Breast epithelium (tissue), 3 donors: ENCODE results near the gene SOX11.

ENCODE experiments used
- POLR2AphosphoS5 ChIP-seq, 3 donors: sonication (generic); formaldehyde crosslinking; IDR thresholded peaks; one replicate each; pipeline ENCODE4 v1.6.1; 2017; ENCODE audit warnings: antibody characterized with exemption in 3 of 3
- TF ChIP-seq, protein P1 (sequence below), 3 donors: fragments of 450-650 bp; IDR thresholded peaks; one replicate each; pipeline ENCODE4 v1.5.1; 2016 to 2017; ENCODE audit warnings: antibody characterized with exemption in 3 of 3, mild to moderate bottlenecking in 3 of 3, moderate library complexity in 3 of 3

DNA sequence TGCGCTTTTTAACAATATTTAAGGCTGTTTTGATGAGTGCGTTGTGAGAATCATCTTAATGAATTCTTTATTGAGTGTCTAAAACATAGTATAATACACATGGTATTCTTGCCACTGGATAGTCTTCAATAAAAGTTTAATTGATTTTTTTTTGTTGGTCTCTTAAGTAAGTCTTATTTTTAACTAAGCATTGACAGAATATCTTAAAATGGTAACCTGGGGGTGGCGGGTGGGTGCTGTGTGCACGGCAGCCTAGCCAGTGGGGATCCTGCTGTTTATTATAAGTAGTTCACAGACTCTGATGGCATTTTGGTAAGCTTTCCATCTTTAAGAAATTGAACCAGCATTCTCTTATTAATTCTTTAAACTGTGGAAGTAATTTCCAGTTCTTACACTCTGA lies 6.0 kb downstream of the SOX11 start:
- TF ChIP-seq, protein P1, sequence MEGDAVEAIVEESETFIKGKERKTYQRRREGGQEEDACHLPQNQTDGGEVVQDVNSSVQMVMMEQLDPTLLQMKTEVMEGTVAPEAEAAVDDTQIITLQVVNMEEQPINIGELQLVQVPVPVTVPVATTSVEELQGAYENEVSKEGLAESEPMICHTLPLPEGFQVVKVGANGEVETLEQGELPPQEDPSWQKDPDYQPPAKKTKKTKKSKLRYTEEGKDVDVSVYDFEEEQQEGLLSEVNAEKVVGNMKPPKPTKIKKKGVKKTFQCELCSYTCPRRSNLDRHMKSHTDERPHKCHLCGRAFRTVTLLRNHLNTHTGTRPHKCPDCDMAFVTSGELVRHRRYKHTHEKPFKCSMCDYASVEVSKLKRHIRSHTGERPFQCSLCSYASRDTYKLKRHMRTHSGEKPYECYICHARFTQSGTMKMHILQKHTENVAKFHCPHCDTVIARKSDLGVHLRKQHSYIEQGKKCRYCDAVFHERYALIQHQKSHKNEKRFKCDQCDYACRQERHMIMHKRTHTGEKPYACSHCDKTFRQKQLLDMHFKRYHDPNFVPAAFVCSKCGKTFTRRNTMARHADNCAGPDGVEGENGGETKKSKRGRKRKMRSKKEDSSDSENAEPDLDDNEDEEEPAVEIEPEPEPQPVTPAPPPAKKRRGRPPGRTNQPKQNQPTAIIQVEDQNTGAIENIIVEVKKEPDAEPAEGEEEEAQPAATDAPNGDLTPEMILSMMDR (IDR thresholded peaks at IDR 0.05) = no peak
- no peak for TF ChIP-seq POLR2AphosphoS5 (IDR thresholded peaks at IDR 0.05)
